ENCODE results near the gene CXCL11.

The CXCL11 gene

DNA sequence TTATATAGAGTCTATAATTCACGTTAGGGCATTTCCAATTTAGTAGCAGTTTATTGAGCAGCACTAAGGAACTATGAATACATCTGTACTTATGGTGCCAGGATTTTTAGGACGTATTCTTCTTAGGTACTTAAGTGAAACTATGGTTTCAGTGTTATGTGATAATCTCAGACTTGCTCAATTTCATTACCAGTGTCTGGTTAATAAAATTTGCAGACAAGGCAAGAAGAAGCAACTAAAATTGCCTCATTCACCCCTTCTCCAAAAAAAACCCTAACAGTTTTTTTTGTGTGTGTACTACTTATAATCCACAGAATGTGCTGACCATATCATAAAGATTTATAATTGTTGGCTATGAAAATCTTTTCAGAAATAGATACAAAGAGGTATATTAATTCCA, 6.6 kb downstream of the CXCL11 start:
- Mint-ChIP-seq H3K36me3 (ENCODE audit: low read depth) (no peaks in the 10 kb centered on the region), H3K27me3 (ENCODE audit: low read depth) (no peaks in the 10 kb centered on the region), H3K9me3 (no peaks in the 10 kb centered on the region), H3K27ac (no peak overlapping the region), H3K4me3 (no peak overlapping the region), H3K4me1 (peaks cover 8% of the 10 kb centered on the region)
- TF ChIP-seq, protein P1, sequence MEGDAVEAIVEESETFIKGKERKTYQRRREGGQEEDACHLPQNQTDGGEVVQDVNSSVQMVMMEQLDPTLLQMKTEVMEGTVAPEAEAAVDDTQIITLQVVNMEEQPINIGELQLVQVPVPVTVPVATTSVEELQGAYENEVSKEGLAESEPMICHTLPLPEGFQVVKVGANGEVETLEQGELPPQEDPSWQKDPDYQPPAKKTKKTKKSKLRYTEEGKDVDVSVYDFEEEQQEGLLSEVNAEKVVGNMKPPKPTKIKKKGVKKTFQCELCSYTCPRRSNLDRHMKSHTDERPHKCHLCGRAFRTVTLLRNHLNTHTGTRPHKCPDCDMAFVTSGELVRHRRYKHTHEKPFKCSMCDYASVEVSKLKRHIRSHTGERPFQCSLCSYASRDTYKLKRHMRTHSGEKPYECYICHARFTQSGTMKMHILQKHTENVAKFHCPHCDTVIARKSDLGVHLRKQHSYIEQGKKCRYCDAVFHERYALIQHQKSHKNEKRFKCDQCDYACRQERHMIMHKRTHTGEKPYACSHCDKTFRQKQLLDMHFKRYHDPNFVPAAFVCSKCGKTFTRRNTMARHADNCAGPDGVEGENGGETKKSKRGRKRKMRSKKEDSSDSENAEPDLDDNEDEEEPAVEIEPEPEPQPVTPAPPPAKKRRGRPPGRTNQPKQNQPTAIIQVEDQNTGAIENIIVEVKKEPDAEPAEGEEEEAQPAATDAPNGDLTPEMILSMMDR (IDR thresholded peaks at IDR 0.05; ENCODE audit: unreplicated experiment in 3 of 3): no peak

DNA sequence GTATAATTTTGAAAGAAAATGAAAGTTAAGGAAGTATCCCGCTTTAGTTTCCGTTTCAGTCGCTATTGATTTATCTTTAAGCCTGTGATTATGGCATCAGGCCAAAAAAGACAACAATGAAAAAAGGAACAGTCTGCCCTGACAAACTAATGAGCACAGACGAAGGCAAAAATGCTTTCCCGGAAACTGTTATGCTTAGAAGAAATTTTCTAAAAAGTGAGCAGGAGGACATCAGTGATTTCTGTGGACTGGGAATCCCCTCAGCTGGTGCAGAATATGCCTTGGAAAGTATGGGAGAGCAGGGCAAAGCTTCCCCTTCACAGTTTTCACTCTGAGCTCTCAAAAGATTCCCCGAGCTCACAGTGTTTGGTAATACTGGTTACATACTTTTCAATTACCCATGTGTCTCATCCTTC, 7.5 kb downstream of the CXCL11 start:
- Mint-ChIP-seq H3K36me3 (ENCODE audit: low read depth) (no peaks in the 10 kb centered on the region), H3K27ac (peak overlapping the region; percentile 64 to 81 (median 67)), H3K4me1 (peaks cover 8% of the 10 kb centered on the region), H3K27me3 (ENCODE audit: low read depth) (no peaks in the 10 kb centered on the region), H3K9me3 (no peaks in the 10 kb centered on the region), H3K4me3 (peak overlapping the region; percentile 41 to 73 (median 58))
- TF ChIP-seq, protein P1 (IDR thresholded peaks at IDR 0.05; ENCODE audit: unreplicated experiment in 3 of 3): no peak

DNA sequence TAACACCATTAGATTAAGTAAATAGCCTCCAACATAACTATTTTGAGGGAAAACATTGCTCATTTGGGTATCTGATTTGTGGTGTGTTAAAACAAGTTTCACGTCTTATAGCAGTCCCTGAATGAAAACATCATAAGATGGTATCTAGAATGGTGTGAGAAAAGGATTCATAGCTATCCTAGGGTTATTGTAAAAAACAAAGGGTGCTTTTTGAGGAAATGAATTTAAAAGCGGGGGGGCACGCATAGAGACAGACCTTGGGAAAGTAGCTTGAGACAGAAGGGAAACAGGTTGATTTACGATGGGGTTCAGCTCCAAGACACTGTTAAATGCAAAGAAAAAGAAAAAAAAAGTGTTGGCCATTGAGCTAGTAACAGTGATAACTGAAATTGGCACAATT, 11.8 kb downstream of the CXCL11 start:
- TF ChIP-seq, protein P1 (IDR thresholded peaks at IDR 0.05; ENCODE audit: unreplicated experiment in 3 of 3): no peak
- Mint-ChIP-seq H3K9me3 (no peaks in the 10 kb centered on the region), H3K27me3 (ENCODE audit: low read depth) (no peaks in the 10 kb centered on the region), H3K4me1 (peaks cover 8% of the 10 kb centered on the region), H3K4me3 (no peak overlapping the region), H3K27ac (no peak overlapping the region), H3K36me3 (ENCODE audit: low read depth) (no peaks in the 10 kb centered on the region)

DNA sequence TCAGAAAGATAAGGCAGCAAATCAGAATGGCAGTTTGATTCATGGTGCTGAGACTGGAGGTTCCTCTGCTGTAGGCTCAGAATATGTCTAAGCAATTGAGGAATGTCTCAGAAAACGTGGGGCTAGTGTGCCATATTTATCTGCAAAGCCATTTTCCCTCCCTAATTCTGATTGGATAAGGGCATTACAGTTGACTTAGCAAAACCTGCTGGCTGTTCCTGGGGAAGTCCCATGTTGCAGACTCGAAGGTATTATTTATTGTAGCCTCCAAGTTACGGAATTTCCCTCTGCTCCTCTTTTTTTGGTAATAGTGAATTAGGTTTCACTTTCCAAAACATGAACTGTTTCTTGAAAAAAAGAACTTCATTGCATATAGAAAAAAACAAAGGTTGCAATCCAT, 12.5 kb downstream of the CXCL11 start, which contains the start of gene CXCL10:
CXCL10 (minus strand) TSS at position 109 of the 400 bp plus-strand sequence; CDS start at position 43, 66 bp downstream.
- Mint-ChIP-seq H3K4me1 (peaks cover 3% of the 10 kb centered on the region), H3K27me3 (ENCODE audit: low read depth) (no peaks in the 10 kb centered on the region), H3K36me3 (ENCODE audit: low read depth) (no peaks in the 10 kb centered on the region), H3K27ac (no peak within 1 kb of the TSS), H3K4me3 (no peak within 1 kb of the TSS), H3K9me3 (no peaks in the 10 kb centered on the region)
- TF ChIP-seq, protein P1 (IDR thresholded peaks at IDR 0.05; ENCODE audit: unreplicated experiment in 3 of 3): no peak

DNA sequence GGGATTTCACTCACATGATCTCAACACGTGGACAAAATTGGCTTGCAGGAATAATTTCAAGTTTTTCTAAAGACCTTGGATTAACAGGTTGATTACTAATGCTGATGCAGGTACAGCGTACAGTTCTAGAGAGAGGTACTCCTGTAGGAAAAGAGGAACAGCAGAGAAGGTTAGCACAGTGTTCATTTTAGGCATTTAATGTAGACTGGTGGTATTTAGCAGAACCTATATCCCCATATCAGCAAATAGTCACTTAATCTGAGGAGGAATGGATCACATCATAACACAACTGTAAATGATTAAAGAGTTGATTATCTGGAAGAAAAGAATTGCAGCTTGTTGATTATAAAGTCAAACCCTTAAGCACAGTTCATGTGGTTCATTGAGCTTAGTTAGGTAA, 13.2 kb downstream of the CXCL11 start:
- TF ChIP-seq, protein P1 (IDR thresholded peaks at IDR 0.05; ENCODE audit: unreplicated experiment in 3 of 3): no peak
- no peaks in the 10 kb centered on the region for H3K36me3 Mint-ChIP-seq (ENCODE audit: low read depth)
- no peak overlapping the region for H3K27ac Mint-ChIP-seq
- no peaks in the 10 kb centered on the region for H3K4me1 Mint-ChIP-seq
- H3K9me3 Mint-ChIP-seq: no peaks in the 10 kb centered on the region
- no peak overlapping the region for H3K4me3 Mint-ChIP-seq
- H3K27me3 Mint-ChIP-seq (ENCODE audit: low read depth): no peaks in the 10 kb centered on the region

DNA sequence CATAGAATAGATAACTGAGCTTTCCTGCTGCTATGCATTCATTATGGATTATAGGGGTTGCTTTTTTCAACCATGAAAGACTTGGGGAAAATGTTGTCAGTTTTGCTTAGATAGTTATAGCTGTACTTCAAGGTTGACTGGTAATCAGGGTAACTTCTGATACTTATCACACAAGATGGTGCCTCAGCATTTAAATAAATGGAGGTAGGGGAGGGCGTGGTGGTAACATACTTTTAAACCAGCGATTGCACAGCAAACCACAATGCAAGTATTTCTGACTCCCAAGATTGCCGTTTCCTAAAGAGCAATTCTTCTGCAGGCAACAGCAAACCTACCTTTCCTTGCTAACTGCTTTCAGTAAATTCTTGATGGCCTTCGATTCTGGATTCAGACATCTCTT, 13.8 kb downstream of the CXCL11 start:
- no peak overlapping the region for H3K27ac Mint-ChIP-seq
- no peaks in the 10 kb centered on the region for H3K36me3 Mint-ChIP-seq (ENCODE audit: low read depth)
- no peaks in the 10 kb centered on the region for H3K4me1 Mint-ChIP-seq
- H3K4me3 Mint-ChIP-seq: no peak overlapping the region
- no peaks in the 10 kb centered on the region for H3K9me3 Mint-ChIP-seq
- TF ChIP-seq, protein P1 (IDR thresholded peaks at IDR 0.05; ENCODE audit: unreplicated experiment in 3 of 3): no peak
- H3K27me3 Mint-ChIP-seq (ENCODE audit: low read depth): no peaks in the 10 kb centered on the region

Data from nephron (organoid).